ENCODE data around the gene RASSF7.
"Not testable (repeated sequence)": the region's sequence is repeated elsewhere in the genome, so short reads cannot be mapped to it uniquely, and the experiment has no call there.

Gene RASSF7

GRCh38 chr11:560305-561147, at the start of gene RASSF7, which contains the start of gene LMNTD2:
TSS of gene RASSF7 (plus strand) at chr11:560970. CDS start at chr11:561769, 799 bp downstream.
TSS of gene LMNTD2 (minus strand) at chr11:560738. CDS start at chr11:560716, 22 bp downstream.
- peak; percentile 64 for DNase-seq (ENCODE audit: low read depth)

GRCh38 chr11:512761-513595, 47.8 kb upstream of the RASSF7 start:
- DNase-seq (ENCODE audit: low read depth) = no peak

- DNase-seq (ENCODE audit: low read depth) = no peak
These were observed 46.2 kb upstream of the RASSF7 start for GRCh38 chr11:514606-515005.

- DNase-seq (ENCODE audit: low read depth) = no peak
These were observed 45.6 kb upstream of the RASSF7 start for GRCh38 chr11:515131-515530.

- no peak for DNase-seq (ENCODE audit: low read depth)
These were observed 44.4 kb upstream of the RASSF7 start for GRCh38 chr11:516400-516799.

- not testable (repeated sequence) for DNase-seq (ENCODE audit: low read depth)
These were observed 43.7 kb upstream of the RASSF7 start for GRCh38 chr11:516918-517685.

- peak; percentile 94 for DNase-seq (ENCODE audit: low read depth)
These were observed 42.1 kb upstream of the RASSF7 start for GRCh38 chr11:518463-519202.

- no peak for DNase-seq (ENCODE audit: low read depth)
These were observed 40.2 kb upstream of the RASSF7 start for GRCh38 chr11:520428-521176.

- no peak for DNase-seq (ENCODE audit: low read depth)
These were observed 39.5 kb upstream of the RASSF7 start for GRCh38 chr11:521177-521688.

GRCh38 chr11:526192-526591, 34.6 kb upstream of the RASSF7 start:
- DNase-seq (ENCODE audit: low read depth) = no peak

GRCh38 chr11:528166-528814, 32.5 kb upstream of the RASSF7 start:
- DNase-seq (ENCODE audit: low read depth) = no peak

GRCh38 chr11:528815-529727, 31.7 kb upstream of the RASSF7 start:
- no peak for DNase-seq (ENCODE audit: low read depth)

- DNase-seq (ENCODE audit: low read depth) = no peak
These were observed 30.9 kb upstream of the RASSF7 start for GRCh38 chr11:529728-530411.

- DNase-seq (ENCODE audit: low read depth) = no peak
These were observed 29.6 kb upstream of the RASSF7 start for GRCh38 chr11:530960-531831.

GRCh38 chr11:531919-532526, 28.7 kb upstream of the RASSF7 start:
- no peak for DNase-seq (ENCODE audit: low read depth)

- no peak for DNase-seq (ENCODE audit: low read depth)
These were observed 28.2 kb upstream of the RASSF7 start for GRCh38 chr11:532527-532985.
